ENCODE measurements around the gene SREBF2. TPM values are rescaled to one million over a fixed set of nuclear protein-coding genes. Genes with fewer than 3 reads are reported as not detected.

Gene SREBF2
- total and polyA plus RNA-seq, 2 donors: 15.8 to 41.0 TPM

- Histone ChIP-seq H3K27ac (ENCODE audit: low read depth in 1 of 2, low read length in 1 of 2) (no peak overlapping the region), H3K27me3 (ENCODE audit: control insufficient read depth in 2 of 2, insufficient read depth in 1 of 2, low read length in 1 of 2) (no peaks in the 10 kb centered on the region), H3K9me3 (ENCODE audit: control insufficient read depth in 2 of 2, insufficient read depth in 1 of 2, low read length in 1 of 2) (peaks cover 0 to 3% of the 10 kb centered on the region in 2 donors), H3K4me1 (ENCODE audit: control insufficient read depth in 2 of 2, insufficient read depth in 2 of 2, low read length in 2 of 2) (peaks cover 2 to 8% of the 10 kb centered on the region in 2 donors), H3K36me3 (ENCODE audit: control insufficient read depth in 2 of 2, insufficient read depth in 2 of 2, low read length in 1 of 2) (peaks cover 56 to 95% of the 10 kb centered on the region in 2 donors), H3K4me3 (ENCODE audit: low read length in 2 of 2) (no peak overlapping the region)
- 97% methylated on average over 3 of the region's 3 CpGs for WGBS
- DNase-seq (ENCODE audit: low read depth in 6 of 9, low spot score in 9 of 9): no peak
Measured at GRCh38 chr22:41876275-41876674, 43.4 kb downstream of the SREBF2 start.

GRCh38 chr22:41876675-41877074, 43.8 kb downstream of the SREBF2 start:
- Histone ChIP-seq H3K4me3 (ENCODE audit: low read length in 2 of 2) (no peak overlapping the region), H3K27me3 (ENCODE audit: control insufficient read depth in 2 of 2, insufficient read depth in 1 of 2, low read length in 1 of 2) (no peaks in the 10 kb centered on the region), H3K27ac (ENCODE audit: low read depth in 1 of 2, low read length in 1 of 2) (no peak overlapping the region), H3K4me1 (ENCODE audit: control insufficient read depth in 2 of 2, insufficient read depth in 2 of 2, low read length in 2 of 2) (peaks cover 2 to 8% of the 10 kb centered on the region in 2 donors), H3K9me3 (ENCODE audit: control insufficient read depth in 2 of 2, insufficient read depth in 1 of 2, low read length in 1 of 2) (peaks cover 0 to 3% of the 10 kb centered on the region in 2 donors), H3K36me3 (ENCODE audit: control insufficient read depth in 2 of 2, insufficient read depth in 2 of 2, low read length in 1 of 2) (peaks cover 57 to 95% of the 10 kb centered on the region in 2 donors)
- DNase-seq (ENCODE audit: low read depth in 6 of 9, low spot score in 9 of 9): no peak

- H3K4me1 ChIP-seq (ENCODE audit: control insufficient read depth in 2 of 2, insufficient read depth in 2 of 2, low read length in 2 of 2): no peaks in the 10 kb centered on the region
- no peak overlapping the region for H3K4me3 ChIP-seq (ENCODE audit: low read length in 2 of 2)
- no peak overlapping the region for H3K27ac ChIP-seq (ENCODE audit: low read depth in 1 of 2, low read length in 1 of 2)
- peaks cover 62 to 98% of the 10 kb centered on the region in 2 donors for H3K36me3 ChIP-seq (ENCODE audit: control insufficient read depth in 2 of 2, insufficient read depth in 2 of 2, low read length in 1 of 2)
- 95% methylated on average over 16 of the region's 16 CpGs for WGBS
- no peaks in the 10 kb centered on the region for H3K27me3 ChIP-seq (ENCODE audit: control insufficient read depth in 2 of 2, insufficient read depth in 1 of 2, low read length in 1 of 2)
- DNase-seq (ENCODE audit: low read depth in 6 of 9, low spot score in 9 of 9): no peak
- H3K9me3 ChIP-seq (ENCODE audit: control insufficient read depth in 2 of 2, insufficient read depth in 1 of 2, low read length in 1 of 2): peaks cover 0 to 3% of the 10 kb centered on the region in 2 donors
Measured at GRCh38 chr22:41880653-41881052, 47.7 kb downstream of the SREBF2 start.

GRCh38 chr22:41883400-41883799, 50.5 kb downstream of the SREBF2 start:
- H3K27me3 ChIP-seq (ENCODE audit: control insufficient read depth in 2 of 2, insufficient read depth in 1 of 2, low read length in 1 of 2): no peaks in the 10 kb centered on the region
- peaks cover 55 to 96% of the 10 kb centered on the region in 2 donors for H3K36me3 ChIP-seq (ENCODE audit: control insufficient read depth in 2 of 2, insufficient read depth in 2 of 2, low read length in 1 of 2)
- no peak for DNase-seq (ENCODE audit: low read depth in 6 of 9, low spot score in 9 of 9)
- H3K4me1 ChIP-seq (ENCODE audit: control insufficient read depth in 2 of 2, insufficient read depth in 2 of 2, low read length in 2 of 2): no peaks in the 10 kb centered on the region
- over 99% methylated on average over 2 of the region's 2 CpGs for WGBS
- H3K4me3 ChIP-seq (ENCODE audit: low read length in 2 of 2): no peak overlapping the region
- peaks cover 0 to 3% of the 10 kb centered on the region in 2 donors for H3K9me3 ChIP-seq (ENCODE audit: control insufficient read depth in 2 of 2, insufficient read depth in 1 of 2, low read length in 1 of 2)
- H3K27ac ChIP-seq (ENCODE audit: low read depth in 1 of 2, low read length in 1 of 2): no peak overlapping the region

- Histone ChIP-seq H3K4me3 (ENCODE audit: low read length in 2 of 2) (no peak overlapping the region), H3K4me1 (ENCODE audit: control insufficient read depth in 2 of 2, insufficient read depth in 2 of 2, low read length in 2 of 2) (no peaks in the 10 kb centered on the region), H3K9me3 (ENCODE audit: control insufficient read depth in 2 of 2, insufficient read depth in 1 of 2, low read length in 1 of 2) (peaks cover 0 to 3% of the 10 kb centered on the region in 2 donors), H3K36me3 (ENCODE audit: control insufficient read depth in 2 of 2, insufficient read depth in 2 of 2, low read length in 1 of 2) (peaks cover 64 to 91% of the 10 kb centered on the region in 2 donors), H3K27ac (ENCODE audit: low read depth in 1 of 2, low read length in 1 of 2) (no peak overlapping the region), H3K27me3 (ENCODE audit: control insufficient read depth in 2 of 2, insufficient read depth in 1 of 2, low read length in 1 of 2) (no peaks in the 10 kb centered on the region)
- 98% methylated on average over 2 of the region's 2 CpGs for WGBS
- DNase-seq (ENCODE audit: low read depth in 6 of 9, low spot score in 9 of 9): no peak
Measured at GRCh38 chr22:41885116-41885515, 52.2 kb downstream of the SREBF2 start.

GRCh38 chr22:41885516-41885915, 52.6 kb downstream of the SREBF2 start:
- no peak overlapping the region for H3K27ac ChIP-seq (ENCODE audit: low read depth in 1 of 2, low read length in 1 of 2)
- H3K9me3 ChIP-seq (ENCODE audit: control insufficient read depth in 2 of 2, insufficient read depth in 1 of 2, low read length in 1 of 2): peaks cover 0 to 3% of the 10 kb centered on the region in 2 donors
- H3K4me3 ChIP-seq (ENCODE audit: low read length in 2 of 2): no peak overlapping the region
- no peak for DNase-seq (ENCODE audit: low read depth in 6 of 9, low spot score in 9 of 9)
- H3K27me3 ChIP-seq (ENCODE audit: control insufficient read depth in 2 of 2, insufficient read depth in 1 of 2, low read length in 1 of 2): no peaks in the 10 kb centered on the region
- no peaks in the 10 kb centered on the region for H3K4me1 ChIP-seq (ENCODE audit: control insufficient read depth in 2 of 2, insufficient read depth in 2 of 2, low read length in 2 of 2)
- H3K36me3 ChIP-seq (ENCODE audit: control insufficient read depth in 2 of 2, insufficient read depth in 2 of 2, low read length in 1 of 2): peaks cover 66 to 91% of the 10 kb centered on the region in 2 donors
- 97% methylated on average over 6 of the region's 6 CpGs for WGBS

GRCh38 chr22:41888627-41889200, 55.8 kb downstream of the SREBF2 start:
- H3K27ac ChIP-seq (ENCODE audit: low read depth in 1 of 2, low read length in 1 of 2): no peak overlapping the region
- WGBS: 96% methylated on average over 4 of the region's 4 CpGs

GRCh38 chr22:41891407-41891806, 58.5 kb downstream of the SREBF2 start:
- Histone ChIP-seq H3K36me3 (ENCODE audit: control insufficient read depth in 2 of 2, insufficient read depth in 2 of 2, low read length in 1 of 2) (peaks cover 57 to 79% of the 10 kb centered on the region in 2 donors), H3K9me3 (ENCODE audit: control insufficient read depth in 2 of 2, insufficient read depth in 1 of 2, low read length in 1 of 2) (no peaks in the 10 kb centered on the region), H3K4me3 (ENCODE audit: low read length in 2 of 2) (no peak overlapping the region), H3K27ac (ENCODE audit: low read depth in 1 of 2, low read length in 1 of 2) (no peak overlapping the region), H3K4me1 (ENCODE audit: control insufficient read depth in 2 of 2, insufficient read depth in 2 of 2, low read length in 2 of 2) (no peaks in the 10 kb centered on the region), H3K27me3 (ENCODE audit: control insufficient read depth in 2 of 2, insufficient read depth in 1 of 2, low read length in 1 of 2) (no peaks in the 10 kb centered on the region)
- DNase-seq (ENCODE audit: low read depth in 6 of 9, low spot score in 9 of 9): no peak
- 97% methylated on average over 9 of the region's 9 CpGs for WGBS

More at GRCh38 chr22:41888627-41889200, 55.8 kb downstream of the SREBF2 start:
- DNase-seq (ENCODE audit: low read depth in 6 of 9, low spot score in 9 of 9): no peak
- Histone ChIP-seq H3K4me3 (ENCODE audit: low read length in 2 of 2) (no peak overlapping the region), H3K9me3 (ENCODE audit: control insufficient read depth in 2 of 2, insufficient read depth in 1 of 2, low read length in 1 of 2) (no peaks in the 10 kb centered on the region), H3K27me3 (ENCODE audit: control insufficient read depth in 2 of 2, insufficient read depth in 1 of 2, low read length in 1 of 2) (no peaks in the 10 kb centered on the region), H3K4me1 (ENCODE audit: control insufficient read depth in 2 of 2, insufficient read depth in 2 of 2, low read length in 2 of 2) (no peaks in the 10 kb centered on the region), H3K36me3 (ENCODE audit: control insufficient read depth in 2 of 2, insufficient read depth in 2 of 2, low read length in 1 of 2) (peaks cover 70 to 89% of the 10 kb centered on the region in 2 donors)

GRCh38 chr22:41892721-41893120, 59.8 kb downstream of the SREBF2 start:
- no peak for DNase-seq (ENCODE audit: low read depth in 6 of 9, low spot score in 9 of 9)
- no peaks in the 10 kb centered on the region for H3K27me3 ChIP-seq (ENCODE audit: control insufficient read depth in 2 of 2, insufficient read depth in 1 of 2, low read length in 1 of 2)
- H3K4me3 ChIP-seq (ENCODE audit: low read length in 2 of 2): no peak overlapping the region
- H3K9me3 ChIP-seq (ENCODE audit: control insufficient read depth in 2 of 2, insufficient read depth in 1 of 2, low read length in 1 of 2): no peaks in the 10 kb centered on the region
- peaks cover 58 to 81% of the 10 kb centered on the region in 2 donors for H3K36me3 ChIP-seq (ENCODE audit: control insufficient read depth in 2 of 2, insufficient read depth in 2 of 2, low read length in 1 of 2)
- WGBS: 95% methylated on average over 4 of the region's 4 CpGs
- H3K4me1 ChIP-seq (ENCODE audit: control insufficient read depth in 2 of 2, insufficient read depth in 2 of 2, low read length in 2 of 2): no peaks in the 10 kb centered on the region
- H3K27ac ChIP-seq (ENCODE audit: low read depth in 1 of 2, low read length in 1 of 2): no peak overlapping the region

All from thymus (tissue), 11 donors.